ENCODE data around the gene SLC35F4. TPM values are rescaled to one million over a fixed set of nuclear protein-coding genes. Genes with fewer than 3 reads are reported as not detected.
A peak's percentile ranks its signal among the peaks of the same experiment; 100 is the strongest.

Gene SLC35F4
- total RNA-seq, result not detected

GRCh38 chr14:57865403-57866198 is at the start of gene SLC35F4:
SLC35F4 (minus strand) TSS chr14:57866092.
- H3K4me3 ChIP-seq, result peak within 1 kb of the TSS in 1 of 4 donors; percentile 29
- no peaks in the 10 kb centered on the region for H3K9me3 ChIP-seq
- H3K27ac ChIP-seq, result no peak within 1 kb of the TSS
- peaks cover 0 to 43% of the 10 kb centered on the region in 2 donors for H3K27me3 ChIP-seq
- H3K4me1 ChIP-seq, result peaks cover 0 to 21% (median 9%) of the 10 kb centered on the region in 4 donors
- no peak for TF ChIP-seq POLR2A (IDR thresholded peaks at IDR 0.05)
- no peak for TF ChIP-seq CTCF (IDR thresholded peaks at IDR 0.05)
- no peak for TF ChIP-seq EP300 (IDR thresholded peaks at IDR 0.05)
- H3K36me3 ChIP-seq, result no peaks in the 10 kb centered on the region
- 1 to 4% methylated on average over 16 to 51 of the region's 91 CpGs for whole genome bisulfite sequencing, 2 donors
- no peak for DNase-seq (ENCODE audit: low spot score in 2 of 2)

GRCh38 chr14:57909626-57910025 is 43.7 kb upstream of the SLC35F4 start:
- H3K27ac ChIP-seq, result no peak overlapping the region
- H3K4me1 ChIP-seq, result no peaks in the 10 kb centered on the region
- H3K4me3 ChIP-seq, result no peak overlapping the region
- H3K27me3 ChIP-seq, result no peaks in the 10 kb centered on the region
- no peak for DNase-seq (ENCODE audit: low spot score in 2 of 2)
- no peaks in the 10 kb centered on the region for H3K36me3 ChIP-seq
- H3K9me3 ChIP-seq, result peaks cover 0 to 5% (median 0%) of the 10 kb centered on the region in 4 donors
- TF ChIP-seq CTCF (IDR thresholded peaks at IDR 0.05), result no peak
- TF ChIP-seq EP300 (IDR thresholded peaks at IDR 0.05), result no peak
- no peak for TF ChIP-seq POLR2A (IDR thresholded peaks at IDR 0.05)

GRCh38 chr14:57903954-57904353 is 38.1 kb upstream of the SLC35F4 start:
- TF ChIP-seq POLR2A (IDR thresholded peaks at IDR 0.05) (no peak), EP300 (IDR thresholded peaks at IDR 0.05) (no peak), CTCF (IDR thresholded peaks at IDR 0.05) (no peak)
- no peak overlapping the region for H3K4me3 ChIP-seq
- H3K36me3 ChIP-seq, result no peaks in the 10 kb centered on the region
- DNase-seq (ENCODE audit: low spot score in 2 of 2), result no peak
- 59 to 67% methylated on average over 1 of the region's 1 CpG for WGBS, 2 donors
- peaks cover 0 to 5% (median 0%) of the 10 kb centered on the region in 4 donors for H3K9me3 ChIP-seq
- no peaks in the 10 kb centered on the region for H3K4me1 ChIP-seq
- no peaks in the 10 kb centered on the region for H3K27me3 ChIP-seq
- H3K27ac ChIP-seq, result no peak overlapping the region

GRCh38 chr14:57898837-57899572 is 33.1 kb upstream of the SLC35F4 start:
- Histone ChIP-seq H3K4me1 (no peaks in the 10 kb centered on the region), H3K27me3 (no peaks in the 10 kb centered on the region), H3K4me3 (no peak overlapping the region), H3K9me3 (no peaks in the 10 kb centered on the region), H3K36me3 (no peaks in the 10 kb centered on the region), H3K27ac (no peak overlapping the region)
- DNase-seq (ENCODE audit: low spot score in 2 of 2), result no peak
- no peak for TF ChIP-seq EP300 (IDR thresholded peaks at IDR 0.05)
- TF ChIP-seq CTCF (IDR thresholded peaks at IDR 0.05), result no peak
- no peak for TF ChIP-seq POLR2A (IDR thresholded peaks at IDR 0.05)
- WGBS, 2 donors, result 79 to 80% methylated on average over 7 of the region's 7 CpGs

- Histone ChIP-seq H3K27ac (no peak overlapping the region), H3K27me3 (no peaks in the 10 kb centered on the region), H3K4me1 (no peaks in the 10 kb centered on the region), H3K4me3 (no peak overlapping the region), H3K9me3 (no peaks in the 10 kb centered on the region), H3K36me3 (no peaks in the 10 kb centered on the region)
- no peak for DNase-seq (ENCODE audit: low spot score in 2 of 2)
- 35 to 37% methylated on average over 5 of the region's 5 CpGs for WGBS, 2 donors
- no peak for TF ChIP-seq CTCF (IDR thresholded peaks at IDR 0.05)
- no peak for TF ChIP-seq POLR2A (IDR thresholded peaks at IDR 0.05)
- TF ChIP-seq EP300 (IDR thresholded peaks at IDR 0.05), result no peak
These were observed 31.4 kb upstream of the SLC35F4 start for GRCh38 chr14:57897144-57897748.
